HAP-1 (cell line): ENCODE results near the gene KHDRBS1.
"Not testable (repeated sequence)": the region's sequence is repeated elsewhere in the genome, so short reads cannot be mapped to it uniquely, and the experiment has no call there.

ENCODE experiments used
- DNase-seq, 2 experiments: peaks; one replicate each; pipeline ENCODE4 v3.0.0-alpha.2; 2016 to 2020; ENCODE audit warnings: low spot score in 2 of 2
- H3K27me3 ChIP-seq: fragments of 250-450 bp; sonication (Bioruptor Pico); 2 replicates; pipeline ENCODE4 v1.5.1; 2020; ENCODE audit warnings: low read depth, mild to moderate bottlenecking, moderate library complexity
- H3K36me3 ChIP-seq: fragments of 250-450 bp; sonication (Bioruptor Pico); replicated peaks from 2 replicates; pipeline ENCODE4 v1.5.1; 2020; ENCODE audit warnings: mild to moderate bottlenecking
- H3K4me1 ChIP-seq: fragments of 250-450 bp; sonication (Bioruptor Pico); 2 replicates; pipeline ENCODE4 v1.5.1; 2020; ENCODE audit warnings: mild to moderate bottlenecking
- H3K4me3 ChIP-seq: fragments of 250-450 bp; sonication (Bioruptor Pico); 2 replicates; pipeline ENCODE4 v1.5.1; 2020; ENCODE audit warnings: mild to moderate bottlenecking, moderate library complexity
- H3K9me3 ChIP-seq: fragments of 250-450 bp; sonication (Bioruptor Pico); 2 replicates; pipeline ENCODE4 v1.5.1; 2020; ENCODE audit warnings: mild to moderate bottlenecking, moderate library complexity
- in situ Hi-C: fragments of 300-500 bp; cut with MboI; formaldehyde crosslinking; loops from 3 replicates; pipeline ENCODE4 v1.14.3; 2020; ENCODE audit warnings: low sequenced_read_pairs, inconsistent platforms, mixed read lengths

Gene KHDRBS1

DNA sequence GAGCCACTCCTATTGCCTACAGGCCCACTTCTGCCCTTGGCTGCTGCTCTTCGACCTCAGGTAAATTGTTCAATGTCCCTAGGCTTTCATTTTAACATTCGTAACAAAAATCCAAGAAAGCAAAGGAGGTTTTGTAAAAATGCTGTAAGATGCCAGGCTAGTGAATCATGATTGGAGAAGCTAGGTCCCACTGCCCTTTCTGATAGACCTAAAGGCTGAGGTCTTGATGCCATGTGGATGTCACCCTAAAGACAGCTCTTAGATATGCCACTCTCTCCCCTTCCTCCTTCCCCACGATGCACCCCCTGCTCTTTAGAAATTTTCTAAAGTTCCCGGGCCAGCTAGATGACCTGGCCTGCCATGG is 49.2 kb downstream of the KHDRBS1 start:
- Histone ChIP-seq H3K27me3 (no peaks in the 10 kb centered on the region), H3K4me3 (no peak overlapping the region), H3K4me1 (peaks cover 20% of the 10 kb centered on the region), H3K36me3 (peaks cover 20% of the 10 kb centered on the region), H3K9me3 (no peaks in the 10 kb centered on the region)
- in situ Hi-C loops: loop anchor here (10.0 kb wide), 1 partner anchor 398 kb away; no protein-coding TSS in a partner anchor
- DNase-seq: no peak

DNA sequence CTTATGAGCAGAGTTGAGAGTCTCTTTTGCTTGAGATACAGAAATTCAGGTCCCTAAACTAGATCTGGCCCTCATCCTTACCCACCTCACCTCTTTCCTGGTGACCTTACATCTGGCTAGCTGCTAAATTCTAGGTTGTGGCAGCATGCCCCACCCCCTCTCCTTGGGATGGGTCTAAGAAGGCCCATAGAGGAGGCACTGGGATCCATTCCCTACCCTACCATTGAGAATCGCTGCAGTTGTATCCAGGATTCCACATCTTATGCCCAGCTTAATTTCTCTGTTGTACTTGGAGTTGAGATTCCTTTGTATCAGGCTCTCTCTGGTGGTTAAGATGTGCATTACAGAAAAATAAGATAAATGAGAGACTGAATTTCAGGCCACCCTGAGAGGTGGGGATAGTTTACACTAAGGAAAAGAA is 49.6 kb downstream of the KHDRBS1 start:
- no peaks in the 10 kb centered on the region for H3K27me3 ChIP-seq
- no peak overlapping the region for H3K4me3 ChIP-seq
- DNase-seq: peak; percentile 38 to 73
- H3K9me3 ChIP-seq: no peaks in the 10 kb centered on the region
- in situ Hi-C loops: loop anchor here (10.0 kb wide), 1 partner anchor 398 kb away; no protein-coding TSS in a partner anchor
- H3K4me1 ChIP-seq: peaks cover 20% of the 10 kb centered on the region
- H3K36me3 ChIP-seq: peaks cover 20% of the 10 kb centered on the region

- in situ Hi-C loops: loop anchor here (10.0 kb wide), 1 partner anchor 401 kb away; no protein-coding TSS in a partner anchor
- H3K27me3 ChIP-seq, H3K36me3 ChIP-seq, H3K4me3 ChIP-seq, DNase-seq, H3K9me3 ChIP-seq: not testable (repeated sequence)
- H3K4me1 ChIP-seq: peaks cover 11% of the 10 kb centered on the region
Measured at GRCh38 chr1:32065613-32066488, 52.2 kb downstream of the KHDRBS1 start.

GRCh38 chr1:32066489-32066873 is 52.8 kb downstream of the KHDRBS1 start:
- peak in 1 of 2 experiments; percentile 15 for DNase-seq
- in situ Hi-C loops: loop anchor here (10.0 kb wide), 1 partner anchor 402 kb away; no protein-coding TSS in a partner anchor
- Histone ChIP-seq H3K4me3 (no peak overlapping the region), H3K9me3 (no peaks in the 10 kb centered on the region), H3K27me3 (no peaks in the 10 kb centered on the region), H3K36me3 (peaks cover 2% of the 10 kb centered on the region), H3K4me1 (peaks cover 9% of the 10 kb centered on the region)

DNA sequence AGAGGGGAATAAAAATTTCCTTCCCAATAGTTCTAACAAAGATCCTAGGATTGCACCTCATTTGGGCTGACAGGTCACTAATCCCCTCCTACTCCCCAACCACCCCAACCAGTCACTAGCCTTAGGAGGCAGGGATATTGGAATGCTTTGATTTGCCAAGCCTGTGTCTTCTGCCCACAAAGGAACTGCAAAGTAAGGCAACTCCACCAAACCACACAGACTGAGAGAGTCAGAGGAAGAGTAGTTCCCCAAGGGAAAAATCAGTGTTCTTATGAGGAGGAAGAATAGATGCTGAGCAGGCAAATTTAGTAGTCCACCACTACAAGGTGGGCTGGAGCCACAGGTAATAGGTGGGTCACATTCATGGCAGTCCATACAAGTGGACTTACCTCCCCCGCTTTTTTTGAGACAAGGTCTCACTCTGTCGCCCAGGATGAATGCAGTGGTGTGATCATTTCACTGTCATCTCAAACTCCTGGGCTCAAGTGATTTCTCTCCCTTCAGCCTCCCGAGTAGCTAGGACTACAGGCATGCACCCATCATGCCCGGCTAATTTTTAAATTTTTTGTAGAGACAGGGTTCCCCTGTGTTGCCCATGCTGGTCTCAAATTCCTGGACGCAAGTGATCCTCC is 55.4 kb downstream of the KHDRBS1 start:
- Histone ChIP-seq H3K27me3 (no peaks in the 10 kb centered on the region), H3K36me3 (no peaks in the 10 kb centered on the region), H3K9me3 (no peaks in the 10 kb centered on the region), H3K4me3 (no peak overlapping the region), H3K4me1 (peaks cover 8% of the 10 kb centered on the region)
- in situ Hi-C loops: loop anchor here (10.0 kb wide), 1 partner anchor 404 kb away; no protein-coding TSS in a partner anchor
- DNase-seq: no peak

GRCh38 chr1:32071758-32072621 is 58.3 kb downstream of the KHDRBS1 start:
- in situ Hi-C loops: no loop called here
- H3K27me3 ChIP-seq: no peaks in the 10 kb centered on the region
- H3K4me3 ChIP-seq: peak overlapping the region; percentile 97
- no peaks in the 10 kb centered on the region for H3K9me3 ChIP-seq
- peaks cover 8% of the 10 kb centered on the region for H3K4me1 ChIP-seq
- peaks cover 9% of the 10 kb centered on the region for H3K36me3 ChIP-seq
- no peak for DNase-seq

- Histone ChIP-seq H3K36me3 (peaks cover 17% of the 10 kb centered on the region), H3K4me3 (peak within 1 kb of the TSS; percentile 97), H3K9me3 (no peaks in the 10 kb centered on the region), H3K27me3 (no peaks in the 10 kb centered on the region), H3K4me1 (peaks cover 8% of the 10 kb centered on the region)
- in situ Hi-C loops: no loop called here
- peak; percentile 90 to 95 for DNase-seq
Measured at GRCh38 chr1:32072622-32073298, 59.1 kb downstream of the KHDRBS1 start, which contains the start of gene TMEM39B. TSS of gene TMEM39B (plus strand) at chr1:32072939. CDS start at chr1:32073048, 109 bp downstream.

DNA sequence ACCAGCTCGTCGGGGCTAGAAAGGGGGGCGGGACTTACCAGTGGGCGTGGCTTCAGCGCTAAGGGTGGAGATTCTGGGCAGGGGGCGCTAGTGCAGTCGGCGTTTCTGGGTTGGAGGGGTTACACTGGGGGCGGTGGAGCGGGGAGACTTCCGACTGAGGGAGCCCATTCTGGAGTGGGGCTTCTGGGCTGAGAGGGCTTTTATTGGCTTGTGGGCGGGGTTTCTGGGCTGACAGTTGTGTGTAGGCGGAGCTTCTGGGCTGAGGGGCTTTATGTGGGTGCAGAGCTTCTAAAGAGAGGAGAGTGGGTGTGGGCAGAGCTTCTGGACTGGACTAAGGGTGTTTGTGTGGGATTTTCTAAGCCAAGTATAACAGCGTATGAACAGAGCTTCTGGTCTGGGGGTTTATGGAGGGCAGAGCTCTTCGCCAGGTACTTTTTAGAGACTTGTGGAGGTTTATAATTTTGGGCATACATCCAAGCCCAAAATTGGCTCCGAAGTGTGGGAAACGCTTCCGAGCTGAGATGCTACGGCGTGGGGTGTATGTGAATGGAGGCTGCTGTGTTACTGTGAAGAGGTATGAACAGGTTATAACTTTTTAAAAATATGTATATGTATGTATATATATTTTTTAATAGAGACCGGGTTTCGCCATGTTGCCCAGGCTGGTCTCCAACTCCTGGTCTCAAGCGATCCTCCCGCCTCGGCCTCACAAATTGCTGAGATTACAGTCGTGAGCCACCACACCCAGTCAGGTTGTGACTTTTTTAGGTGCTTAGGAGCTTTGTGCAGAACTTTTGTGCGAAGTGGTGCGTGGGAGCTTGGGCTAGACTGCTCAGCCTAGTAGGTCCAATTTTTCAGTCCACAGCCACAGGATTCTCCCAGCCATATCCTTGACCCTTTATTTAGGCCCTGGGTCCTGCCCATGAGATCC is 59.9 kb downstream of the KHDRBS1 start:
- Histone ChIP-seq H3K9me3 (no peaks in the 10 kb centered on the region), H3K4me1 (peaks cover 8% of the 10 kb centered on the region), H3K4me3 (peak overlapping the region; percentile 97), H3K36me3 (peaks cover 22% of the 10 kb centered on the region), H3K27me3 (no peaks in the 10 kb centered on the region)
- in situ Hi-C loops: no loop called here
- peak in 1 of 2 experiments; percentile 62 for DNase-seq

- H3K36me3 ChIP-seq: peaks cover 28% of the 10 kb centered on the region
- in situ Hi-C loops: no loop called here
- no peak for DNase-seq
- no peak overlapping the region for H3K4me3 ChIP-seq
- no peaks in the 10 kb centered on the region for H3K27me3 ChIP-seq
- no peaks in the 10 kb centered on the region for H3K9me3 ChIP-seq
- H3K4me1 ChIP-seq: peaks cover 8% of the 10 kb centered on the region
Measured at GRCh38 chr1:32074841-32075240, 61.2 kb downstream of the KHDRBS1 start.

DNA sequence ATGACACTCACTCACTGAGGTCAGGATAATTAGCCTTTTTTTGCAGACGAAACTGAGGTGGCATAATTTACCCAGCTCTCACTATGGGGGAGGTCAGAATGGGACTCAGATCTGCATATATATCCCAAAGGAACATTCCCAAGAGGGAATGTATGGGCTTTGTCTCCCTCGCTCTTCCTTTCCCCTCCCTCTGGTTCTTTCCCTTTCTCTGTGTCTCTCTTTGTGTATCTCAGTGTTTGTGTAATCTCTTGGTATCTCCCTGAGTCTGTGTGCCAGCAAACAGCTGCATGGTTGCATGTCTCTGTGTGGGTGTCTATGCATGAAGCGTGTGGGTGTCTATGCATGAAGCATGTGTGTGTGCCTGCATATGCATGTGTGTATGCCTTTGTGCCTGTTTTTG is 63.8 kb downstream of the KHDRBS1 start:
- no peaks in the 10 kb centered on the region for H3K27me3 ChIP-seq
- DNase-seq: no peak
- peaks cover 41% of the 10 kb centered on the region for H3K36me3 ChIP-seq
- no peaks in the 10 kb centered on the region for H3K9me3 ChIP-seq
- in situ Hi-C loops: no loop called here
- peaks cover 3% of the 10 kb centered on the region; the same call in 1 of the 2 replicates for H3K4me1 ChIP-seq
- no peak overlapping the region for H3K4me3 ChIP-seq

GRCh38 chr1:32082022-32082421 is 68.4 kb downstream of the KHDRBS1 start:
- in situ Hi-C loops: no loop called here
- H3K9me3 ChIP-seq: no peaks in the 10 kb centered on the region

GRCh38 chr1:32086381-32086780 is 72.7 kb downstream of the KHDRBS1 start:
- H3K4me3 ChIP-seq, H3K4me1 ChIP-seq, in situ Hi-C loops, DNase-seq, H3K9me3 ChIP-seq, H3K27me3 ChIP-seq: not testable (repeated sequence)
- H3K36me3 ChIP-seq: peaks cover 35% of the 10 kb centered on the region

More at GRCh38 chr1:32082022-32082421, 68.4 kb downstream of the KHDRBS1 start:
- Histone ChIP-seq H3K36me3 (peaks cover 55% of the 10 kb centered on the region), H3K4me3 (no peak overlapping the region), H3K27me3 (no peaks in the 10 kb centered on the region), H3K4me1 (no peaks in the 10 kb centered on the region)
- DNase-seq: no peak
